ENCODE data around the gene RPL27.
"Not testable (repeated sequence)": the region's sequence is repeated elsewhere in the genome, so short reads cannot be mapped to it uniquely, and the experiment has no call there.

RPL27 gene

GRCh38 chr17:42991471-42991870 lies 6.7 kb upstream of the RPL27 start:
- TF ChIP-seq POLR2AphosphoS5 (IDR thresholded peaks at IDR 0.05; ENCODE audit: low read depth) (no peak), SPI1 (IDR thresholded peaks at IDR 0.05; ENCODE audit: borderline replicate concordance, low read depth) (no peak), CTCF (IDR thresholded peaks at IDR 0.05; ENCODE audit: insufficient read depth, low read length) (no peak), REST (IDR thresholded peaks at IDR 0.05; ENCODE audit: insufficient replicate concordance, low read depth) (no peak), GABPA (IDR thresholded peaks at IDR 0.05; ENCODE audit: low read depth) (no peak)

GRCh38 chr17:42992872-42993271 lies 5.3 kb upstream of the RPL27 start:
- Histone ChIP-seq H3K27ac (replicated peaks) (no peak overlapping the region), H3K27me3 (ENCODE audit: insufficient read depth, poor library complexity, severe bottlenecking) (no peaks in the 10 kb centered on the region), H3K4me3 (replicated peaks; ENCODE audit: insufficient read depth, low read length) (no peak overlapping the region)
- DNase-seq (ENCODE audit: low read depth in 1 of 2, low spot score in 1 of 2), result no peak
- TF ChIP-seq REST (IDR thresholded peaks at IDR 0.05; ENCODE audit: insufficient replicate concordance, low read depth) (no peak), POLR2AphosphoS5 (IDR thresholded peaks at IDR 0.05; ENCODE audit: low read depth) (no peak), CTCF (IDR thresholded peaks at IDR 0.05; ENCODE audit: insufficient read depth, low read length) (no peak), GABPA (IDR thresholded peaks at IDR 0.05; ENCODE audit: low read depth) (no peak), SPI1 (IDR thresholded peaks at IDR 0.05; ENCODE audit: borderline replicate concordance, low read depth) (no peak)

More at GRCh38 chr17:42991471-42991870, 6.7 kb upstream of the RPL27 start:
- DNase-seq (ENCODE audit: low read depth in 1 of 2, low spot score in 1 of 2), result no peak
- H3K4me3 ChIP-seq (replicated peaks; ENCODE audit: insufficient read depth, low read length), result no peak overlapping the region
- no peaks in the 10 kb centered on the region for H3K27me3 ChIP-seq (ENCODE audit: insufficient read depth, poor library complexity, severe bottlenecking)
- H3K27ac ChIP-seq (replicated peaks), result no peak overlapping the region

- H3K27me3 ChIP-seq (ENCODE audit: insufficient read depth, poor library complexity, severe bottlenecking); H3K27ac ChIP-seq (replicated peaks): not testable (repeated sequence)
Measured at GRCh38 chr17:42993913-42994312, 4.3 kb upstream of the RPL27 start.

GRCh38 chr17:42997390-42997983 lies 732 bp upstream of the RPL27 start:
- H3K27ac ChIP-seq (replicated peaks), result peak overlapping the region; percentile 41
- no peak for TF ChIP-seq REST (IDR thresholded peaks at IDR 0.05; ENCODE audit: insufficient replicate concordance, low read depth)
- TF ChIP-seq GABPA (IDR thresholded peaks at IDR 0.05; ENCODE audit: low read depth), result no peak
- no peak for TF ChIP-seq POLR2AphosphoS5 (IDR thresholded peaks at IDR 0.05; ENCODE audit: low read depth)
- TF ChIP-seq SPI1 (IDR thresholded peaks at IDR 0.05; ENCODE audit: borderline replicate concordance, low read depth), result no peak
- TF ChIP-seq CTCF (IDR thresholded peaks at IDR 0.05; ENCODE audit: insufficient read depth, low read length), result no peak
- DNase-seq (ENCODE audit: low read depth in 1 of 2, low spot score in 1 of 2), result no peak

More at GRCh38 chr17:42993913-42994312, 4.3 kb upstream of the RPL27 start:
- DNase-seq (ENCODE audit: low read depth in 1 of 2, low spot score in 1 of 2); H3K4me3 ChIP-seq (replicated peaks; ENCODE audit: insufficient read depth, low read length): not testable (repeated sequence)

More at GRCh38 chr17:42997390-42997983, 732 bp upstream of the RPL27 start:
- peak overlapping the region; percentile 26 for H3K4me3 ChIP-seq (replicated peaks; ENCODE audit: insufficient read depth, low read length)
- H3K27me3 ChIP-seq (ENCODE audit: insufficient read depth, poor library complexity, severe bottlenecking), result no peaks in the 10 kb centered on the region
